NCI-H748 treated with DMSO at 0.1 percent for 48 hours (cell line): ENCODE results near the gene ANKRD52.

Experiments
- DNase-seq: peaks from one replicate; lab custom pipeline; 2025; lab: John Stamatoyannopoulos, UW

ANKRD52 gene

DNA sequence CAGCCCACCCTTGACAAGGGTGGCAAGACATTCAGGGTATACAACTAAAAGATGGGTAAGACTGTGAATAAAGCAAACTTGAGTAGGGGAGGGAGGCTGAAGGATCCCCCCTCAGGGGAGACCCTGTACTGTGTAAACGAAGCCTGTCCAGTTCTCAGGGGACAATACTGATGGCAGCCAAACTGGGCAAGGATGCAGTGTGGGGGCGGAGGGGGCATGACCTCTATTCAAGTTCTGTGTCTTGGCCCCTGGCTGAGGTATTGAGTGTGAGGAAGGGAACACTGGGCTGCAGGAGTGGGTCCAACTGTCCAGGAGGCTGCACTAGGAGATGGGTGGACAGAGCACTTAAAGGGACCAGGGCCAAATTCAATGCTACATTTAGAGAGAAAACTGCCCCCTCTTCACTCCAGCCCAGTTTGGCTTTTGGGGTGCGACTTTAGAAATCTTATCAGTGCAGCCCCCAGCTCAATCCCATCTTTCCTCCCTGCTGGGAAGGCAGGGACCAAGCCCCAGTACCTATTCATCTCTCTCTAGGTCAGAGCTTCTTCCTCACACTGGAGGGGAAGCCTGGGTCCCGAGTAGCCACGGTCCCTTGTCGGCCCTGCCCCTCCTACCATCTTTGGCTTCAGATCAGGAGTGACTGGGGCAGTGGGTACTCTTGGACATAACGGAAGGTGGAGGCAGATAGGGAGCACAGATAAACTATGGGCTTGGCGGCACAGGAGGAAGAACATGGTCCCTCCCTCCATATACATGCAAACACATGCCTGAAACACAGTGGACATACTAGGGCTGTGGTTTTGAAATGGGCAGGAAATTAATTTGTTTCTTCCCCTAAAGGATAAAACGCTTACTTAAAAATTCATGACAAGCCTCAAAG lies 16.5 kb downstream of the ANKRD52 start:
- DNase-seq = no peak

DNA sequence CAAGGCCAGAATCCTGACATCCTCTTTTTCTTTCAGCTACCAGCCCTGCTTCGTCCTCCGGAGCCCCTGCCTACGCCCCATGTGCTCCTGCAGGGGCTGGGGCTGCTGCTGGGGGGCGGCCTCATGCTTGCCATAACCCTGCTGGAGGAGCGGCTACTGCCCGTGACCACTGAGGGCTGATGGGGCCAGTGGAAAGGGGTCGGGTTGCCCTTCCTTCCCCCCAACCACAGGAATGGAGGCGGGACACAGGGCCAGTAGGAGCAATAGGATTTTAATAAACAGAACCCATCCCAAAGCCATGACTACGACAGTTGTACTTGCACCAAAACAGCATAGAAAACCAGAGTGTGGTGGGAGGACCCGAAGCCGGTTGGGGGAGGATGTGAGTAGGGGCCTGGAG lies 20.6 kb downstream of the ANKRD52 start:
- DNase-seq = no peak

DNA sequence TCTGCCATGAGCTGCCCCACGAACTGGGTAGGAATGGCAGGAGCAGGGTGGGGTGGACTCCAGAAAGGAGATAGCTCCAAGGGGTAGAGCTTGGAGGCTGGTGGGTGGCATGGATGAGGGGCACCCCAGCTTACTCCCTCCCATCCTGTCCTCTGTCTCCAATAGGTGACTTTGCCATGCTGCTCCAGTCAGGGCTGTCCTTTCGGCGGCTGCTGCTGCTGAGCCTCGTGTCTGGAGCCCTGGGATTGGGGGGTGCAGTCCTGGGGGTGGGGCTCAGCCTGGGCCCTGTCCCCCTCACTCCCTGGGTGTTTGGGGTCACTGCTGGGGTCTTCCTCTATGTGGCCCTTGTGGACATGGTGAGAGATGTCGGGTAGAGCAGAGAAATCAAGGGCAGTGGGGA lies 21.2 kb downstream of the ANKRD52 start:
- DNase-seq = no peak

DNA sequence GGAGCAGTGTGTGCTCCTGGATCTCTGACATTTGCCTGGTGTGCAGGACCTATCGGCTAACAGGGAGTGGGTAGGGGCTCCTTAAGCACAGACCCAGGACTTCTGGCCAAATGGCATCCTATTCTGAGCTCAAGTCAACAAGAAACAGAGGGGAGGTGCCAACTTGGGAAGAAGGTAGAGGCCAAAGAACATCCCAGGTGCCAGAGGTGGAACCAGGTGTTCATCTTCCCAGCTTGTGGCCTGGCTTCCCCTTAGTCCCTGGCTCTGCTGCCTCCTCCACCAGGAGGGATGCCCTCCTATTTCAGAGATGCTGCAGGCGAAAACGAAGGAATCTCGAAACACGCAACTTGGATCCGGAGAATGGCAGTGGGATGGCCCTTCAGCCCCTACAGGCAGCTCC lies 22.1 kb downstream of the ANKRD52 start:
- DNase-seq = no peak

GRCh38 chr12:56234746-56235436 lies 23.3 kb downstream of the ANKRD52 start:
- no peak for DNase-seq

DNA sequence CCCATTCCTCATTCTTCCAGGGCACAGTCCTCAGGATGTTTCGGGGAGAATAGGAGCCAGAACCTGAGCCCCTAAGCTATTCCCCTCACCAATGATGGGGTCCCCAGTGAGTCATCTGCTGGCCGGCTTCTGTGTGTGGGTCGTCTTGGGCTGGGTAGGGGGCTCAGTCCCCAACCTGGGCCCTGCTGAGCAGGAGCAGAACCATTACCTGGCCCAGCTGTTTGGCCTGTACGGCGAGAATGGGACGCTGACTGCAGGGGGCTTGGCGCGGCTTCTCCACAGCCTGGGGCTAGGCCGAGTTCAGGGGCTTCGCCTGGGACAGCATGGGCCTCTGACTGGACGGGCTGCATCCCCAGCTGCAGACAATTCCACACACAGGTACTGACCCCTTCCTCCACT lies 27.0 kb downstream of the ANKRD52 start:
- DNase-seq = no peak

DNA sequence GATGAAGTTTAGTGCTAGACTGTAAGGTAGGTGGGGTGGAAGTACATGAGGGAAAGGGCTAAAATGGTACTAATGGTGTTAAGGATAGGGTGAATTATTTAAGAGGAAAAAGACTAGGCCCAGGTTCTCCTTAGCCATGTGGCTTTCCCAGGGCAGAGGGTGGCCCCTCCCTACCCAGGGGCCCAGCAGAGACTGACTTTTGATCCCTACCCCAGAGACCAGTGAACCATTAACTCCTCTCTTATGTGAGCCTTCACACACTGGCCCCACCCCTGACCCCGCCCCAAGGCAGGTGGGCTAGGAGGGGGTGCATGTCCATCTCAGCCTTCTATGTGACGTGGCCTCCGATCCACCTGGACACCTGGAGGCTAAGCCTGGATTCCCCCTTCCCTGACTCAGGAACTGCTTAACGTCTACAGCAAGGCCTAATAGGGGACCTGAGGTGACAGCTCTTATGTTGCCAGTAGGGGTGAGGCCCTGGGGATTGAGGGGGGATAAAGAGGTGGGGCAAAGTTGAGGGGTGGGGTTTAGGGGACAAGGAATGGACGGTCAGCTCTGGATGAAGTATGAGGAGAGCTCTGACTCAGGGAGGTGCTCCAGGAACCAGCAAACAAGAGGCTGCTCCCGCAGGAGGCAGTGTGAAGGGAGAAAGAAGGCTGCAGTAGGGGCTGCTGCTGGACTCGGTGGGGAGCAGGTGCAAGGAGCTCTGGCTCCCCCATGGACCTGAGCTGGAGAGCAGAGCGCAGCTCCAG lies 27.6 kb downstream of the ANKRD52 start:
- no peak for DNase-seq

GRCh38 chr12:56229916-56230431 lies 28.2 kb downstream of the ANKRD52 start, which contains the start of gene SLC39A5:
Gene SLC39A5, plus strand, starts transcription at chr12:56230051. Its CDS starts 1,224 bp downstream, at chr12:56231275.
- no peak for DNase-seq

GRCh38 chr12:56229082-56229481 lies 29.1 kb downstream of the ANKRD52 start:
- no peak for DNase-seq

DNA sequence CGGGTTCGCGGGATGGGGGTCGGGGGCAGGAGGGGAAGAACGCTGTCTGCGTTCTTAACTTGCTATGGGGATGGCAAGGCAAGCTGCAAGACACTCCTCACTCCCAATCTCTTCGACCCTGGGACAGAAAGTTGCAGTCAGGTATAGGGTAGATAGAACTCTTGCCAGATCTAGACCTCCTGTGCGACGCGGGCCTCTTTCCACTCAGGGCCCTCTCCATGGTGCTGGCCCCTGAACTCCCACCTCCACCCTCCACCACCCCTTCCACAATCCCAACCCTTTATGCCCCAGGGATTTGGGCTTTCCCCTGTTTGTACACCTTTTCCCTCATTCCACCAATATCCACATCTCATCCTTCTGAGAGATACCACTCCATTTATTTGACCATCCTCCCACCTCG lies 33.2 kb downstream of the ANKRD52 start:
- DNase-seq = no peak

GRCh38 chr12:56224102-56224701 lies 34.0 kb downstream of the ANKRD52 start, which contains the start of gene NABP2:
Gene NABP2, plus strand, starts transcription at chr12:56224342. Its CDS starts 515 bp downstream, at chr12:56224857.
- DNase-seq = peak; percentile 97

GRCh38 chr12:56223571-56224101 lies 34.5 kb downstream of the ANKRD52 start:
- no peak for DNase-seq

DNA sequence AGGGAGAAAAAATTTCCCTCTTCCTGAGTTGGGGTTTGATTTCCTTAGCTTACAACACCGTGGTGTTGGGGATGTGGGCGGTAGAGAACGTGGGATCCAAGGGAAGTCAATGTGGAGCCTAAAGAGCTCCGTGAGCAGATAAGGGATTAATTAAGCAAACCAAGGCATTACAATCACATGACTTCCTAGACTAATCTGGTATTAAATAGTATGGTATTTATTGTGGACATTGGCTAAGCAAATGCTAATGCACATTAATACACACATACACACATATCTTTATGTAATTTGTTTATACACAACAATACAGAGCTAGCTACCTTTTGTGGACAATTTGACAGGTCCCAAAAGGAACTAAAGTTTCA lies 35.7 kb downstream of the ANKRD52 start:
- DNase-seq = no peak

DNA sequence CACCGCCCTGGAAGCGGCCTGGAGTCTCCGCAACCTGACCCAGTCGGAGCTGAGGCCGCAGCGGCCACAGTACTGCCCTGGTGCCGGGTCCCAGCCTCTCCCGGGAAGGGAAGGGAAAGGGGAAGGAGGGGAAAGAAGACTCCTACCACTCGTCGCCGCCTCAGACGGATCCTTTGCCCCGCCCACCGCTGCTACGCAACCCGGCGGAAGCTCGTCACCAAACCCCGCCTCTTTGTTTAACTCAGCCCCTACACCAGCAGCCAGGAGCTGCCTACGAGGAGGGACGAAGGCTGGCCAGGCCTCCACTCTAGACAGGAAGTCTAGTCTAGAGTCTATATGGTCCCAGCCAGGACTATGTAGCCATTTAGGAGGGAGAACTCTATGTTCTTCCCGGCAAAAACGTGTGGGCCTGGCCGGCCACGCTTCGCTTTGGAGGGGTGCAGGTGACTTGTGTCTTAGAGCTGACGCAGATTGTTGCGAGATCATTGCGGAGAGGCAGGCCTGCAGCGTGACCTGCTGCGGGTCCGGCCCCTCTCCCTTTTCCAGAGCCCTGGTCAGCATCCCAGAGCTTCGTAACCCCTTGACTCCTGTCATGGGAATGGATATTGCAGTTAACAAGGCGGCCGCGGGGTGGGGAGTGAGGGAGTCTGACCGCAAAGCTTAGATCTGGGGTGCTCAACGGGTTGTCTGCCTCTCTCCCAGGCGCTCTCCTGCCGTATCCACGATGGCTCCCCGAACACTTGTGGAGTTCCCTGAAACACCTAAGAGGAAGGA lies 36.2 kb downstream of the ANKRD52 start, which contains the start of gene RNF41:
RNF41 (minus strand) TSS at position 166 of the 774 bp plus-strand sequence. CDS start 7,875 bp downstream, outside the sequence.
- peak; percentile 93 for DNase-seq

GRCh38 chr12:56221232-56221756 lies 36.9 kb downstream of the ANKRD52 start:
- no peak for DNase-seq

DNA sequence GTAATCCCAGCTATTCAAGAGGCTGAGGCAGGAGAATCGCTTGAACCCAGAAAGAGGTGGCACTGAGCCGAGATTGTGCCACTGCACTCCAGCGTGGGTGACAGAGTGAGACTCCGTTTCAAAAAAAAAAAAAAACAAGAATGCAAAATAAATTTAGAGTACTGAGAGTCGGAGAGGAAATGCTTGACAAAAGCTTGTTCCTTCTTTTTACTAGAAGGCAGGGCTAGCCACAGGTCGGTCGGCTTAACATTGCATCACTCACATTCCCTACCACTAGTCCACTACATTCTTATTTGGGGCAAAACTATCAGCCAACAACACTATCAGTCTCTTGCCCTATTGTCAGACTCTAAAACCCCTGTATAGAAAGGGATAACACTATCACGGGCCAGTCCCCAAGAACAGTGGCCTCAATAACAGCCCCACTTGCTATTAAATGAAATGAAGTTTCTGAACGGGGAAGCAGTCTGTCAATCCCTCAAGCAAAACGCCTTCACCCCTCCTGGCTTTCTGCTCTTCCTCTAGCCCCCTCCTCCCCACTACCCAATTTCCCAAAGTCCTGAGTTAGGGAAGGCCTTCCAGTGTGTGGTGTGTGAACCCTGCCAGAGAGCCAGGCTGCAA lies 37.5 kb downstream of the ANKRD52 start:
- DNase-seq = no peak

DNA sequence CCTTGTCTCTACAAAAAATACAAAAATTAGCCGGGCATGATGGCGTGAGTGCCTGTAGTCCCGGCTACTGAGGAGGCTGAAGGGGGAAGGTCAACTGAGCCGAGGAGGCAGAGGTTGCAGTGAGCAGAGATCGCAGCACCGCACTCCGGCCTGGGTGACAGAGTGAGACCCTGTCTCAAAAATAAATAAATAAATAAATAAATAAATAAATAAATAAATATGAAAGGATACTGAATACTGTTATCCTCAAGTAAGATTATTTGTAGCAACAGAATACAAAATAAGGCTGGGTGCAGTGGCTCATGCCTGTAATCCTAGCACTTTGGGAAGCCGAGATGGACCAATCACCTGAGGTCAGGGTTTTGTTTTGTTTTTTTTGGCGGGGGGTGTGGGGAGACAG lies 38.3 kb downstream of the ANKRD52 start:
- DNase-seq = no peak

GRCh38 chr12:56216461-56216860 lies 41.7 kb downstream of the ANKRD52 start:
- no peak for DNase-seq

- DNase-seq = no peak
These were observed 44.3 kb downstream of the ANKRD52 start for GRCh38 chr12:56213878-56214277.

GRCh38 chr12:56212361-56212760 lies 45.8 kb downstream of the ANKRD52 start:
- DNase-seq = no peak
